Measurements from ENCODE around the gene PLXDC1.

Gene PLXDC1

GRCh38 chr17:39196808-39197291, 45.4 kb upstream of the PLXDC1 start:
- Histone ChIP-seq H3K4me1 (ENCODE audit: control insufficient read depth, low read length) (peaks cover 46% of the 10 kb centered on the region), H3K79me2 (ENCODE audit: control insufficient read depth, low read length) (peaks cover 48% of the 10 kb centered on the region), H3F3A (ENCODE audit: control insufficient read depth, insufficient read depth) (peaks cover 33% of the 10 kb centered on the region), H3K4me3 (ENCODE audit: low read length) (peak overlapping the region; percentile 100), H3K9me3 (ENCODE audit: control insufficient read depth, insufficient read depth, low read length) (no peaks in the 10 kb centered on the region), H3K27me3 (ENCODE audit: control insufficient read depth, low read length) (no peaks in the 10 kb centered on the region), H3K27ac (ENCODE audit: low read depth, low read length) (peak overlapping the region; percentile 48), H3K4me2 (ENCODE audit: low read length) (peak overlapping the region; percentile 98), H3K36me3 (ENCODE audit: control insufficient read depth, low read length) (peaks cover 62% of the 10 kb centered on the region), H4K20me1 (ENCODE audit: control insufficient read depth, insufficient read depth, low read depth, low read length) (peaks cover 12% of the 10 kb centered on the region), H3K9me2 (replicated peaks; ENCODE audit: control insufficient read depth, low read length) (no peaks in the 10 kb centered on the region)
- TF ChIP-seq EZH2phosphoT487 (IDR thresholded peaks at IDR 0.05; ENCODE audit: borderline replicate concordance, low read length) (no peak), CTCF (IDR thresholded peaks at IDR 0.05; ENCODE audit: low read depth, low read length, poor library complexity, severe bottlenecking) (no peak)

- no peak overlapping the region; the same call in 1 of the 2 replicates for H3K27ac ChIP-seq (ENCODE audit: low read depth, low read length)
- peak overlapping the region; percentile 100 for H3K4me3 ChIP-seq (ENCODE audit: low read length)
- no peaks in the 10 kb centered on the region for H3K27me3 ChIP-seq (ENCODE audit: control insufficient read depth, low read length)
- H3K9me2 ChIP-seq (replicated peaks; ENCODE audit: control insufficient read depth, low read length), result no peaks in the 10 kb centered on the region
- H4K20me1 ChIP-seq (ENCODE audit: control insufficient read depth, insufficient read depth, low read depth, low read length), result peaks cover 9% of the 10 kb centered on the region; the same call in 1 of the 2 replicates
- H3K4me1 ChIP-seq (ENCODE audit: control insufficient read depth, low read length), result peaks cover 40% of the 10 kb centered on the region
- H3K79me2 ChIP-seq (ENCODE audit: control insufficient read depth, low read length), result peaks cover 43% of the 10 kb centered on the region
- H3K9me3 ChIP-seq (ENCODE audit: control insufficient read depth, insufficient read depth, low read length), result no peaks in the 10 kb centered on the region
- peaks cover 28% of the 10 kb centered on the region for H3F3A ChIP-seq (ENCODE audit: control insufficient read depth, insufficient read depth)
- H3K4me2 ChIP-seq (ENCODE audit: low read length), result peak overlapping the region; percentile 98
- TF ChIP-seq EZH2phosphoT487 (IDR thresholded peaks at IDR 0.05; ENCODE audit: borderline replicate concordance, low read length), result no peak
- TF ChIP-seq CTCF (IDR thresholded peaks at IDR 0.05; ENCODE audit: low read depth, low read length, poor library complexity, severe bottlenecking), result no peak
- peaks cover 62% of the 10 kb centered on the region for H3K36me3 ChIP-seq (ENCODE audit: control insufficient read depth, low read length)
Observed at GRCh38 chr17:39196241-39196807, 44.9 kb upstream of the PLXDC1 start.

GRCh38 chr17:39195568-39196160, 44.2 kb upstream of the PLXDC1 start:
- Histone ChIP-seq H4K20me1 (ENCODE audit: control insufficient read depth, insufficient read depth, low read depth, low read length) (peaks cover 5% of the 10 kb centered on the region; the same call in 1 of the 2 replicates), H3K4me3 (ENCODE audit: low read length) (peak overlapping the region; percentile 100)

More at GRCh38 chr17:39195568-39196160, 44.2 kb upstream of the PLXDC1 start:
- Histone ChIP-seq H3K79me2 (ENCODE audit: control insufficient read depth, low read length) (peaks cover 36% of the 10 kb centered on the region), H3K9me3 (ENCODE audit: control insufficient read depth, insufficient read depth, low read length) (no peaks in the 10 kb centered on the region), H3F3A (ENCODE audit: control insufficient read depth, insufficient read depth) (peaks cover 21% of the 10 kb centered on the region), H3K9me2 (replicated peaks; ENCODE audit: control insufficient read depth, low read length) (no peaks in the 10 kb centered on the region), H3K27ac (ENCODE audit: low read depth, low read length) (no peak overlapping the region; the same call in 1 of the 2 replicates), H3K36me3 (ENCODE audit: control insufficient read depth, low read length) (peaks cover 59% of the 10 kb centered on the region), H3K4me1 (ENCODE audit: control insufficient read depth, low read length) (peaks cover 36% of the 10 kb centered on the region), H3K27me3 (ENCODE audit: control insufficient read depth, low read length) (no peaks in the 10 kb centered on the region), H3K4me2 (ENCODE audit: low read length) (peak overlapping the region; percentile 98)
- TF ChIP-seq EZH2phosphoT487 (IDR thresholded peaks at IDR 0.05; ENCODE audit: borderline replicate concordance, low read length) (no peak), CTCF (IDR thresholded peaks at IDR 0.05; ENCODE audit: low read depth, low read length, poor library complexity, severe bottlenecking) (no peak)
